HepG2 (cell line): ENCODE data around the gene SKP2. TPM values are rescaled to one million over a fixed set of nuclear protein-coding genes. Genes with fewer than 3 reads are reported as not detected.

Experiments used
- ATAC-seq: fragments of 200-7000 bp; cut with Tn5 transposase; 3 replicates; pipeline ENCODE4 v1.9.1; 2020; ENCODE audit warnings: mild to moderate bottlenecking, moderate library complexity
- BruUV-seq: library from RNA; stranded (reverse); fragments of 400-500 nt; replicated peaks from 2 replicates; lab custom pipeline; 2021; lab: Mats Ljungman, UMichigan
- CTCF ChIA-PET: fragments of 300-600 bp; formaldehyde crosslinking; extraction: SDS; loops from one replicate; lab custom pipeline; 2021; ENCODE audit warnings: low total read pairs, inconsistent platforms, low intra/inter-chr PET ratio; lab: Yijun Ruan, JAX
- POLR2A ChIA-PET: fragments of 350-600 bp; sonication (Branson Sonifier 250); formaldehyde crosslinking; loops from one replicate; lab custom pipeline; 2020; ENCODE audit warnings: antibody characterized with exemption, inconsistent platforms; lab: Yijun Ruan, JAX
- DNase-seq: peaks from one replicate; pipeline ENCODE4 v3.0.0-alpha.2; 2015; ENCODE audit warnings: low spot score
- FAIRE-seq: peaks from 3 replicates; lab custom pipeline; 2011; peaks lifted over from hg19 to GRCh38; lab: Jason Lieb, UNC
- H2AFZ ChIP-seq: one replicate; pipeline ENCODE4 v1.6.1; 2011; ENCODE audit warnings: low read length, inconsistent platforms
- H3K27ac ChIP-seq: fragments of 300-600 bp; 3 replicates; pipeline ENCODE4 v1.8.0; 2011; ENCODE audit warnings: mixed run types, mild to moderate bottlenecking, mixed read lengths, low read length, inconsistent platforms; ENCODE audit not compliant: insufficient read depth; ENCODE audit errors: extremely low read length
- H3K27me3 ChIP-seq, 2 experiments: fragments of 200-600 bp in 1 of 2; 2 replicates in 1 of 2; 3 replicates in 1 of 2; pipeline versions ENCODE4 v1.6.0 to v1.8.0; 2011; ENCODE audit warnings: low read length in 2 of 2, mild to moderate bottlenecking in 2 of 2, moderate library complexity in 2 of 2, inconsistent platforms in 1 of 2; ENCODE audit not compliant: insufficient read depth in 2 of 2, control insufficient read depth in 1 of 2
- H3K36me3 ChIP-seq, 2 experiments: fragments of 200-600 bp in 1 of 2; replicated peaks in 1 of 2; 2 replicates in 1 of 2; 3 replicates in 1 of 2; pipeline versions ENCODE4 v1.5.1 to v1.8.0; 2011; ENCODE audit warnings: low read length in 2 of 2, inconsistent platforms in 1 of 2; ENCODE audit not compliant: insufficient read depth in 2 of 2, control insufficient read depth in 1 of 2
- H3K4me1 ChIP-seq: 2 replicates; pipeline ENCODE4 v1.5.1; 2012; ENCODE audit warnings: low read length, inconsistent platforms; ENCODE audit not compliant: insufficient read depth
- H3K4me2 ChIP-seq: 2 replicates; pipeline ENCODE4 v1.6.0; 2011; ENCODE audit warnings: low read depth, low read length, inconsistent platforms
- H3K4me3 ChIP-seq, 3 experiments: fragments of 200-600 bp in 1 of 3; sonication (generic), shearing (Covaris generic) in 1 of 3; replicated peaks in 1 of 3; 2 replicates each; pipeline ENCODE4 v1.5.1; 2011 to 2016; ENCODE audit warnings: low read length in 3 of 3, inconsistent platforms in 2 of 3, low read depth in 2 of 3, mild to moderate bottlenecking in 2 of 3, control low read depth in 1 of 3, mixed read lengths in 1 of 3; ENCODE audit not compliant: insufficient read depth in 1 of 3
- H3K79me2 ChIP-seq: one replicate; pipeline ENCODE4 v1.6.1; 2011; ENCODE audit warnings: low read length, inconsistent platforms; ENCODE audit not compliant: insufficient read depth
- H3K9ac ChIP-seq: 2 replicates; pipeline ENCODE4 v1.6.0; 2011; ENCODE audit warnings: mild to moderate bottlenecking, low read depth, low read length, inconsistent platforms; ENCODE audit not compliant: insufficient read depth
- H3K9me3 ChIP-seq: 2 replicates; pipeline ENCODE4 v1.5.1; 2012; ENCODE audit warnings: mild to moderate bottlenecking, low read length
- H4K20me1 ChIP-seq: 2 replicates; pipeline ENCODE4 v1.6.0; 2011; ENCODE audit warnings: inconsistent platforms, mild to moderate bottlenecking, low read length, moderate library complexity; ENCODE audit not compliant: insufficient read depth
- FOXA1 ChIP-seq, 2 experiments: fragments of 450-650 bp in 1 of 2; sonication (generic) in 1 of 2; formaldehyde crosslinking in 1 of 2; IDR thresholded peaks; 2 replicates each; pipeline versions ENCODE4 v1.4.0 to v1.6.1; 2016 to 2020; ENCODE audit warnings: missing genetic modification reagents in 1 of 2
- FOXA3 ChIP-seq: IDR thresholded peaks from 2 replicates; pipeline ENCODE4 v1.6.1; 2016; ENCODE audit warnings: missing genetic modification reagents, missing compliant biosample characterization
- HNF4A ChIP-seq: sonication (generic); formaldehyde crosslinking; IDR thresholded peaks from 2 replicates; pipeline ENCODE4 v1.4.0; 2020; ENCODE audit warnings: missing genetic modification reagents
- MAFF ChIP-seq: IDR thresholded peaks from 2 replicates; pipeline ENCODE4 v1.6.1; 2011; ENCODE audit warnings: low read depth, low read length, improper control_type of control experiment
- RBFOX2 ChIP-seq: fragments of 200-400 bp; formaldehyde crosslinking; IDR thresholded peaks from 2 replicates; pipeline ENCODE4 v1.6.1; 2017; ENCODE audit warnings: low read depth, mild to moderate bottlenecking, low read length
- ZBTB7B ChIP-seq: sonication (generic); formaldehyde crosslinking; IDR thresholded peaks from 2 replicates; pipeline ENCODE4 v1.4.0; 2020; ENCODE audit warnings: missing genetic modification reagents
- WGBS: methylation state at CpG from one replicate; pipeline ENCODE4 v1.1.6; 2017; ENCODE audit warnings: low lambda C conversion rate; 5-methylcytosine and 5-hydroxymethylcytosine counted together
- in situ Hi-C: cut with HindIII; loops from 2 replicates; pipeline ENCODE4 v1.10.0; 2017; ENCODE audit warnings: low pct_unique_long_range_greater_than_20kb; ENCODE audit not compliant: extremely low pct_ligation_motif_present
- intact Hi-C: fragments of 100-400 bp; cut with micrococcal nuclease; formaldehyde crosslinking; loops from one replicate; pipeline ENCODE4 v1.10.0; 2022; ENCODE audit not compliant: unreplicated experiment
- polyA plus RNA-seq, 8 experiments: library from polyadenylated mRNA; depleted of rRNA in 3 of 8; stranded (reverse) in 7 of 8; unstranded in 1 of 8; fragments of >200 nt; fragmentation: Illumina TruSeq in 4 of 8; extraction: Trizol in 4 of 8; gene quantifications; 2 replicates each; pipeline versions ENCODE4 v1.2.1 to v1.2.3, GENCODE V29; 2011 to 2016; ENCODE audit warnings: low read depth in 4 of 8, missing spikeins in 1 of 8, mixed read lengths in 1 of 8; ENCODE audit not compliant: insufficient read depth in 1 of 8
- total RNA-seq, 5 experiments: library from RNA; depleted of rRNA; stranded (reverse); fragments of >200 nt; fragmentation: Illumina TruSeq; extraction: Trizol; gene quantifications; 2 replicates each; pipeline ENCODE4 v1.2.3, GENCODE V29; 2016; ENCODE audit warnings: low read depth in 1 of 5
- TF ChIP-seq, protein P1 (sequence below): IDR thresholded peaks from 2 replicates; pipeline ENCODE4 v1.6.1; 2018; ENCODE audit warnings: missing genetic modification reagents, mild to moderate bottlenecking, missing compliant biosample characterization

The SKP2 gene
- total and polyA plus RNA-seq, 2 of the 13 experiments (the other 11 are each of a cell fraction or from before 2014, with no cell fraction given) = 29.6 to 84.1 TPM

DNA sequence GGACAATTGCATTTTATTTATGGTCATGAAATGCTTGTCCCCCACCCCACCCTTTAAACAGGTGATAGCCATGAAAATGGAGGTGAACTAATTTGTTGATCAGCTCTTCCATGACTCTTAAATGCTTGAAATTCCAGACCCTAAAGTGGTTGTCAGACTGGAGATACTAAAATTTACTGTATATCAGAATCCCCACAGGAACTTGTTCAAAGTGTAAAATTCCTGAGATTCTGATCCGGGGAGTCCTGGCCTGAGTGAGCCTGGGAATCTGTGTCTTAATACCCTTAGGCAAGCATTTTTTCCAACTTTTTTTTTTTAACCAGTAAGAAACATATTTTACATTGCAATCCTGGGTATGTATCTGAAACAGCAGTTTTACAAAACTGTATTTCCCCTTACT is 4.7 kb downstream of the SKP2 start (continued):
- peak; percentile 71 for TF ChIP-seq MAFF
- TF ChIP-seq, all 625 proteins: peak for 2

DNA sequence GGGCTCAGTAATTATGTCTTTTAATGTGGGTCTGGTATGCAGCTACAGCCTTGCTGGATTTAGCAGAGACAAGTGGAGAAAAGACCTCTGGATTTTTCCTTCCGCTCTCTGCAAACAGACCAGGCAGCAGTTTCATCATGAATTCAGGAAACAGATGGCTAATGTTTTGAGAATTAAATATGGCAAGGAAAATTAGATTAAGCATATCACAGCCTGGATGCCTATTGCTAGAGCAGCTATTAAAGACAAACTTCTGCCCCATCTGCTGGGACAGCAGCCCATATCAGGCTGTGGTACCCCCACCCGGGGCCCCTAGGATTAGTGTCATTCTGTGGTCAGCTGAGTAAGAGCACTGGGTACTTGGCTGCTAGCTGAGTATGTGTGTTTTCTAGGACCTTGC is 6.2 kb downstream of the SKP2 start:
- CTCF ChIA-PET = no interaction called here
- DNase-seq (no peak), FAIRE-seq (no peak), ATAC-seq (no peak)
- Histone ChIP-seq H3K36me3 (peaks cover 19 to 82% of the 10 kb centered on the region in 2 experiments), H3K27ac (no peak overlapping the region), H3K4me1 (peaks cover 88% of the 10 kb centered on the region), H3K79me2 (peaks cover 46% of the 10 kb centered on the region), H4K20me1 (no peaks in the 10 kb centered on the region; the same call in 1 of the 2 replicates), H3K27me3 (no peaks in the 10 kb centered on the region), H3K4me3 (no peak overlapping the region), H3K9ac (no peak overlapping the region), H3K4me2 (no peak overlapping the region), H3K9me3 (no peaks in the 10 kb centered on the region), H2AFZ (no peak overlapping the region)
- 0 out of 2 replicates have a peak, but pooled peaks have one; percentile 24 for TF ChIP-seq RBFOX2
- no peak for TF ChIP-seq ZBTB7B (CRISPR knock-in tag)
- 94% methylated on average over 2 of the region's 2 CpGs for WGBS
- in situ Hi-C loops (no loop called here), intact Hi-C loops (loop anchor here (10.0 kb wide), 1 partner anchor 717 kb away; the partner anchor contains the start of gene NIPBL)
- POLR2A ChIA-PET = no interaction called here
- BruUV-seq = no TSS peak

DNA sequence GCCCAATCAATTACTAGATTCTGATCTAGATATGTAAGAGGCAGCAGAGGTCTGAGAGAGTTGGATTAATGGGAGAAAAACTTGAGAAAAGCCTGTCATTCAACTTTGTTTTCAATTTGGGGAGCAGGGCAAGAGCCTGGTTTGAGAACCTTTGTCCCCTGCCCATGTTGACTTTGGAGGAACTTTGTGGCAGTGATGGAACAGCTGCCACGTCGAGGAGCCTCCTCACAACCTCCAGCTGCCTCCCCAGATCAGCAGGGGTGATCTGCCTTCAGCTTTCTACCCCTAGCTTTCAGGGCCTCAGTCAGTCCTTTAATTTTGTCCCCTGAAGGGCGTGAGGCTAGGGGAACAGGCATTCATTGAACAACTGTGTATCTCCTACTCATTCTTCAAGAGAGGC is 8.7 kb downstream of the SKP2 start:
- ChIA-PET CTCF (no interaction called here), POLR2A (interaction anchor here (1.3 to 1.9 kb wide), 3 partner anchors 9 to 21 kb away, joined by 3 to 8 read pairs (median 7); partner anchors contain the start of genes LMBRD2 and SKP2)
- H3K4me3 ChIP-seq = no peak overlapping the region
- peaks cover 30% of the 10 kb centered on the region for H3K79me2 ChIP-seq
- H3K4me1 ChIP-seq = peaks cover 63% of the 10 kb centered on the region
- 40% methylated on average over 3 of the region's 3 CpGs for WGBS
- no peak overlapping the region for H3K9ac ChIP-seq
- H3K4me2 ChIP-seq = peak overlapping the region; percentile 21; the same call in 1 of the 2 replicates
- no peaks in the 10 kb centered on the region for H3K9me3 ChIP-seq
- TF ChIP-seq HNF4A (CRISPR knock-in tag) = peak; percentile 38; the same call in 1 of the 2 replicates
- TF ChIP-seq, protein P1, sequence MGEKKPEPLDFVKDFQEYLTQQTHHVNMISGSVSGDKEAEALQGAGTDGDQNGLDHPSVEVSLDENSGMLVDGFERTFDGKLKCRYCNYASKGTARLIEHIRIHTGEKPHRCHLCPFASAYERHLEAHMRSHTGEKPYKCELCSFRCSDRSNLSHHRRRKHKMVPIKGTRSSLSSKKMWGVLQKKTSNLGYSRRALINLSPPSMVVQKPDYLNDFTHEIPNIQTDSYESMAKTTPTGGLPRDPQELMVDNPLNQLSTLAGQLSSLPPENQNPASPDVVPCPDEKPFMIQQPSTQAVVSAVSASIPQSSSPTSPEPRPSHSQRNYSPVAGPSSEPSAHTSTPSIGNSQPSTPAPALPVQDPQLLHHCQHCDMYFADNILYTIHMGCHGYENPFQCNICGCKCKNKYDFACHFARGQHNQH (CRISPR knock-in tag) = no peak
- no peak for TF ChIP-seq FOXA1 (IDR thresholded peaks at IDR 0.05)
- TF ChIP-seq FOXA1 (CRISPR knock-in tag; IDR thresholded peaks at IDR 0.05) = peak; percentile 34; the same call in 1 of the 2 replicates
- peak; percentile 36; the same call in 1 of the 2 replicates for TF ChIP-seq FOXA3 (CRISPR knock-in tag)
- FAIRE-seq = no peak
- peaks cover 22 to 90% of the 10 kb centered on the region in 2 experiments for H3K36me3 ChIP-seq
- in situ Hi-C loops (no loop called here), intact Hi-C loops (no loop called here)
- peak overlapping the region; percentile 9 for H3K27ac ChIP-seq
- DNase-seq = no peak
- ATAC-seq = peak; percentile 45
- H4K20me1 ChIP-seq = no peaks in the 10 kb centered on the region; the same call in 1 of the 2 replicates
- H3K27me3 ChIP-seq = no peaks in the 10 kb centered on the region
- no peak overlapping the region for H2AFZ ChIP-seq
- no TSS peak for BruUV-seq
